HepG2 (cell line): ENCODE results near the gene KRTAP12-2. TPM values are rescaled to one million over a fixed set of nuclear protein-coding genes. Genes with fewer than 3 reads are reported as not detected.

Experiments used
- CC2D1A ChIP-seq: sonication (generic); formaldehyde crosslinking; IDR thresholded peaks from 2 replicates; pipeline ENCODE4 v1.8.1; 2023; ENCODE audit warnings: mild to moderate bottlenecking, missing genetic modification reagents
- DMAP1 ChIP-seq: IDR thresholded peaks from 2 replicates; pipeline ENCODE4 v1.6.1; 2016
- FOSL1 ChIP-seq: sonication (generic); formaldehyde crosslinking; IDR thresholded peaks from 2 replicates; pipeline ENCODE4 v1.9.0; 2021; ENCODE audit warnings: missing genetic modification reagents, borderline replicate concordance
- GATAD2A ChIP-seq: IDR thresholded peaks from 2 replicates; pipeline ENCODE4 v1.6.1; 2016
- GLI4 ChIP-seq: sonication (generic); formaldehyde crosslinking; IDR thresholded peaks from 2 replicates; pipeline ENCODE4 v1.5.1; 2020; ENCODE audit warnings: missing genetic modification reagents, mild to moderate bottlenecking, moderate library complexity, borderline replicate concordance
- KAT8 ChIP-seq: IDR thresholded peaks from 2 replicates; pipeline ENCODE4 v1.6.1; 2016; ENCODE audit warnings: missing genetic modification reagents, missing compliant biosample characterization
- MBD4 ChIP-seq: IDR thresholded peaks from 2 replicates; pipeline ENCODE4 v1.6.1; 2012; ENCODE audit warnings: low read length, inconsistent platforms, borderline replicate concordance
- MED8 ChIP-seq: sonication (generic); formaldehyde crosslinking; IDR thresholded peaks from 2 replicates; pipeline ENCODE4 v1.8.1; 2023; ENCODE audit warnings: mild to moderate bottlenecking, missing genetic modification reagents; ENCODE audit not compliant: insufficient replicate concordance
- MXI1 ChIP-seq: IDR thresholded peaks from 3 replicates; pipeline ENCODE4 v1.6.1; 2012; ENCODE audit warnings: low read depth, low read length, inconsistent platforms, borderline replicate concordance
- NFKBIZ ChIP-seq: IDR thresholded peaks from 2 replicates; pipeline ENCODE4 v1.6.1; 2018; ENCODE audit warnings: missing genetic modification reagents, missing compliant biosample characterization
- RBM39 ChIP-seq: fragments of 200-400 bp; formaldehyde crosslinking; IDR thresholded peaks from one replicate; pipeline ENCODE4 v1.6.1; 2018; ENCODE audit warnings: antibody characterized with exemption, mild to moderate bottlenecking, low read depth, low read length; ENCODE audit not compliant: poor library complexity, severe bottlenecking
- SALL1 ChIP-seq: sonication (generic); formaldehyde crosslinking; IDR thresholded peaks from 2 replicates; pipeline ENCODE4 v1.8.0; 2022; ENCODE audit warnings: mild to moderate bottlenecking, missing genetic modification reagents
- SAP130 ChIP-seq: IDR thresholded peaks from 2 replicates; pipeline ENCODE4 v1.6.1; 2016; ENCODE audit warnings: low read depth
- TOE1 ChIP-seq: sonication (generic); formaldehyde crosslinking; IDR thresholded peaks from 2 replicates; pipeline ENCODE4 v1.4.0; 2020; ENCODE audit warnings: mild to moderate bottlenecking, missing genetic modification reagents
- TSC22D2 ChIP-seq: sonication (generic); formaldehyde crosslinking; IDR thresholded peaks from 2 replicates; pipeline ENCODE4 v1.5.1; 2020; ENCODE audit warnings: missing genetic modification reagents, mild to moderate bottlenecking, borderline replicate concordance
- YEATS4 ChIP-seq: sonication (generic); formaldehyde crosslinking; IDR thresholded peaks from 2 replicates; pipeline ENCODE4 v1.4.0; 2020; ENCODE audit warnings: missing genetic modification reagents, borderline replicate concordance
- ZKSCAN8 ChIP-seq: IDR thresholded peaks from 2 replicates; pipeline ENCODE4 v1.6.1; 2016; ENCODE audit warnings: borderline replicate concordance, missing genetic modification reagents, missing compliant biosample characterization
- ZNF670 ChIP-seq: sonication (generic); formaldehyde crosslinking; IDR thresholded peaks from 2 replicates; pipeline ENCODE4 v1.8.0; 2022; ENCODE audit warnings: mild to moderate bottlenecking, missing genetic modification reagents, borderline replicate concordance
- ZNF766 ChIP-seq: sonication (generic); formaldehyde crosslinking; IDR thresholded peaks from 2 replicates; pipeline ENCODE4 v1.5.0; 2020; ENCODE audit warnings: missing genetic modification reagents, borderline replicate concordance
- ZSCAN25 ChIP-seq: sonication (generic); formaldehyde crosslinking; IDR thresholded peaks from 2 replicates; pipeline ENCODE4 v1.8.0; 2022; ENCODE audit warnings: mild to moderate bottlenecking, missing genetic modification reagents
- polyA plus RNA-seq, 8 experiments: library from polyadenylated mRNA; depleted of rRNA in 3 of 8; stranded (reverse) in 7 of 8; unstranded in 1 of 8; fragments of >200 nt; fragmentation: Illumina TruSeq in 4 of 8; extraction: Trizol in 4 of 8; gene quantifications; 2 replicates each; pipeline versions ENCODE4 v1.2.1 to v1.2.3, GENCODE V29; 2011 to 2016; ENCODE audit warnings: low read depth in 4 of 8, missing spikeins in 1 of 8, mixed read lengths in 1 of 8; ENCODE audit not compliant: insufficient read depth in 1 of 8
- total RNA-seq, 5 experiments: library from RNA; depleted of rRNA; stranded (reverse); fragments of >200 nt; fragmentation: Illumina TruSeq; extraction: Trizol; gene quantifications; 2 replicates each; pipeline ENCODE4 v1.2.3, GENCODE V29; 2016; ENCODE audit warnings: low read depth in 1 of 5
- TF ChIP-seq, protein P1 (sequence below): IDR thresholded peaks from 2 replicates; pipeline ENCODE4 v1.6.1; 2016; ENCODE audit warnings: missing compliant biosample characterization, missing genetic modification reagents, borderline replicate concordance
- TF ChIP-seq, protein P2 (sequence below): sonication (generic); formaldehyde crosslinking; IDR thresholded peaks from 2 replicates; pipeline ENCODE4 v1.5.1; 2020; ENCODE audit warnings: missing genetic modification reagents, mild to moderate bottlenecking, borderline replicate concordance
- TF ChIP-seq, protein P3 (sequence below): sonication (generic); formaldehyde crosslinking; IDR thresholded peaks from 2 replicates; pipeline ENCODE4 v1.5.1; 2020; ENCODE audit warnings: missing genetic modification reagents, mild to moderate bottlenecking, borderline replicate concordance
- TF ChIP-seq, protein P4 (sequence below): sonication (generic); formaldehyde crosslinking; IDR thresholded peaks from 2 replicates; pipeline ENCODE4 v1.5.0; 2020; ENCODE audit warnings: missing genetic modification reagents

KRTAP12-2 gene
- total and polyA plus RNA-seq, 2 of the 13 experiments (the other 11 are each of a cell fraction or from before 2014, with no cell fraction given) = not detected

DNA sequence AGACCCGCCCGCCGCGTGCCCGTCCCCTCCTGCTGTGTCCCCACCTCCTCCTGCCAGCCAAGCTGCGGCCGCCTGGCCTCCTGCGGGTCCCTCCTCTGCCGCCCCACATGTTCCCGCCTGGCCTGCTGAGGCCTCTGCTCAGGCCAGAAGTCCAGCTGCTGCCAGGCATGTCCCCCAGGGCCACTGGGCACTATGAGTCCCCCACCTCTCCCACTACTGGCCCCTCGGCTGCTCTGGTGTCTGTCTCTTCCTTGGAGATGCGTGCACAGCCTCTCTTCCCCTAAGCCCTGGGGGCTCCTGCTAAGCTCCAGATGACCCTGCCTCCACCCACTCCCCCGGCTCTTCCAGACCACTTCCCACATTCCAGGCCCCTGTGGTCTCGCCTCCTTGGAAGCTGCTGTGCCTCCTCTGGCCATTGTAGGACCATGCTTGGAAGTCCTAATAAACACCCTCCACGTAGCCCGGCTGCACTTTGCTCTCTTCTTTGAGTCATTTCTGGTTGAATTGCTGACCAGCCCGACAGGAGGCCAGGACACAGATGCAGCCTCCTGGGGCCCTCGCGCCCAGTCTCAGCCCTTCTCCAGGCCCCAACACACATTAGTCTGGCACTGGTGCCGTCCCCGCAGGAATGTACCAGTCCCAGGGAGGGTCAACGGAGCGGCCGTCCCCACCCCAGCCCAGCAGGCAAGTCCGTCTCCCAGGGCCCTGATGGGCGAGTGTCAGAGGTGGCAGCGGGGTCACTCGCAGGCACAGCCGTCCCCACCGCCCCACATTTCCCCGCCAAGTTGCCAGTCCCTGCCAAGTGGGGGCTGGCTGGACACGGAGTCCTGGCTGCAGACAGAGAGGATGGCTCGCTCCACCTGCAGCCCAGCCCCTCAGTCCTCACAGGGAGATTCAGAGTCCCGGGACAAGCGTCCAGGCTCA lies 31.3 kb upstream of the KRTAP12-2 start (continued):
- TF ChIP-seq, protein P1, sequence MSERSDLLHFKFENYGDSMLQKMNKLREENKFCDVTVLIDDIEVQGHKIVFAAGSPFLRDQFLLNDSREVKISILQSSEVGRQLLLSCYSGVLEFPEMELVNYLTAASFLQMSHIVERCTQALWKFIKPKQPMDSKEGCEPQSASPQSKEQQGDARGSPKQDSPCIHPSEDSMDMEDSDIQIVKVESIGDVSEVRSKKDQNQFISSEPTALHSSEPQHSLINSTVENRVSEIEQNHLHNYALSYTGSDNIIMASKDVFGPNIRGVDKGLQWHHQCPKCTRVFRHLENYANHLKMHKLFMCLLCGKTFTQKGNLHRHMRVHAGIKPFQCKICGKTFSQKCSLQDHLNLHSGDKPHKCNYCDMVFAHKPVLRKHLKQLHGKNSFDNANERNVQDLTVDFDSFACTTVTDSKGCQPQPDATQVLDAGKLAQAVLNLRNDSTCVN (CRISPR knock-in tag) = 0 out of 2 replicates have a peak, but pooled peaks have one; percentile 13
- TF ChIP-seq CC2D1A (CRISPR knock-in tag) (no peak), GATAD2A (CRISPR knock-in tag) (peak; percentile 68), SALL1 (CRISPR knock-in tag) (peak; percentile 58), FOSL1 (CRISPR knock-in tag) (peak; percentile 29; the same call in 1 of the 2 replicates), YEATS4 (CRISPR knock-in tag) (0 out of 2 replicates have a peak, but pooled peaks have one; percentile 41), ZKSCAN8 (CRISPR knock-in tag) (0 out of 2 replicates have a peak, but pooled peaks have one; percentile 25), TOE1 (CRISPR knock-in tag) (no peak), GLI4 (no peak), MXI1 (no peak), MBD4 (no peak), MED8 (CRISPR knock-in tag) (no peak), RBM39 (no peak), NFKBIZ (no peak), TSC22D2 (0 out of 2 replicates have a peak, but pooled peaks have one; percentile 33), ZNF766 (CRISPR knock-in tag) (peak; percentile 72; the same call in 1 of the 2 replicates), ZNF670 (CRISPR knock-in tag) (peak; percentile 84; the same call in 1 of the 2 replicates), KAT8 (peak; percentile 44; the same call in 1 of the 2 replicates), ZSCAN25 (CRISPR knock-in tag) (peak; percentile 57; the same call in 1 of the 2 replicates), DMAP1 (peak; percentile 40), SAP130 (peak; percentile 64)
- TF ChIP-seq, protein P2, sequence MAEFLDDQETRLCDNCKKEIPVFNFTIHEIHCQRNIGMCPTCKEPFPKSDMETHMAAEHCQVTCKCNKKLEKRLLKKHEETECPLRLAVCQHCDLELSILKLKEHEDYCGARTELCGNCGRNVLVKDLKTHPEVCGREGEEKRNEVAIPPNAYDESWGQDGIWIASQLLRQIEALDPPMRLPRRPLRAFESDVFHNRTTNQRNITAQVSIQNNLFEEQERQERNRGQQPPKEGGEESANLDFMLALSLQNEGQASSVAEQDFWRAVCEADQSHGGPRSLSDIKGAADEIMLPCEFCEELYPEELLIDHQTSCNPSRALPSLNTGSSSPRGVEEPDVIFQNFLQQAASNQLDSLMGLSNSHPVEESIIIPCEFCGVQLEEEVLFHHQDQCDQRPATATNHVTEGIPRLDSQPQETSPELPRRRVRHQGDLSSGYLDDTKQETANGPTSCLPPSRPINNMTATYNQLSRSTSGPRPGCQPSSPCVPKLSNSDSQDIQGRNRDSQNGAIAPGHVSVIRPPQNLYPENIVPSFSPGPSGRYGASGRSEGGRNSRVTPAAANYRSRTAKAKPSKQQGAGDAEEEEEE = 0 out of 2 replicates have a peak, but pooled peaks have one; percentile 3
- TF ChIP-seq, protein P3, sequence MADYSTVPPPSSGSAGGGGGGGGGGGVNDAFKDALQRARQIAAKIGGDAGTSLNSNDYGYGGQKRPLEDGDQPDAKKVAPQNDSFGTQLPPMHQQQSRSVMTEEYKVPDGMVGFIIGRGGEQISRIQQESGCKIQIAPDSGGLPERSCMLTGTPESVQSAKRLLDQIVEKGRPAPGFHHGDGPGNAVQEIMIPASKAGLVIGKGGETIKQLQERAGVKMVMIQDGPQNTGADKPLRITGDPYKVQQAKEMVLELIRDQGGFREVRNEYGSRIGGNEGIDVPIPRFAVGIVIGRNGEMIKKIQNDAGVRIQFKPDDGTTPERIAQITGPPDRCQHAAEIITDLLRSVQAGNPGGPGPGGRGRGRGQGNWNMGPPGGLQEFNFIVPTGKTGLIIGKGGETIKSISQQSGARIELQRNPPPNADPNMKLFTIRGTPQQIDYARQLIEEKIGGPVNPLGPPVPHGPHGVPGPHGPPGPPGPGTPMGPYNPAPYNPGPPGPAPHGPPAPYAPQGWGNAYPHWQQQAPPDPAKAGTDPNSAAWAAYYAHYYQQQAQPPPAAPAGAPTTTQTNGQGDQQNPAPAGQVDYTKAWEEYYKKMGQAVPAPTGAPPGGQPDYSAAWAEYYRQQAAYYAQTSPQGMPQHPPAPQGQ = no peak
- TF ChIP-seq, protein P4, sequence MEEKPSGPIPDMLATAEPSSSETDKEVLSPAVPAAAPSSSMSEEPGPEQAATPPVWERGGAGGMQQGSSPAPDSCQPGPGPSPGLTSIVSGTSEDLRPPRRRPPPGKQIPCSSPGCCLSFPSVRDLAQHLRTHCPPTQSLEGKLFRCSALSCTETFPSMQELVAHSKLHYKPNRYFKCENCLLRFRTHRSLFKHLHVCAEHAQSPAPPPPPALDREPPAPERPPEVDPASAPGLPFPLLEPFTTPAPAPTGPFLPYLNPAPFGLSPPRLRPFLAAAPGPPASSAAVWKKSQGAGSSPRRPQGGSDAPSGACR (CRISPR knock-in tag) = peak; percentile 65; the same call in 1 of the 2 replicates
